ENCODE results near the gene DUSP16. TPM values are rescaled to one million over a fixed set of nuclear protein-coding genes. Genes with fewer than 3 reads are reported as not detected.

The DUSP16 gene
- total RNA-seq, 1 experiment from 2014 or later = 51.9 TPM

DNA sequence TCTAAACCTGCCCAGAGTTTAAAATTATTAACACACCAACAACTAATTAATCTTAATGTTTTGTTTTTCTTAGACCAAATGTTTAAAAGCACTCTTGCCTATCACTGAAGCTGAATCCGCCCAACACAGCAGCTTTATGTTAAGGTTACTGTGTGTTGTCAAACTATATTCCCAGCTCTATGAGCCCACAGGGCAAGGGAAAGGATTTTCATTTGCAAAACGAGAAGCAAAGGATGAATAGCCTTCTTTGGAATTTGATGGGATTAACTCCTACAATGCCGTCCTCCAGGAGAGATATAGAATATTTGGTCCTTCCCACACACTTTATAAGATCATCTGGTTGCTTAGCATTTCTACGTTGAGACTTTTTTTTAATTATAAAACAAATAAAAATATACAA lies 43.7 kb downstream of the DUSP16 start:
- no peaks in the 10 kb centered on the region for H3K27me3 Mint-ChIP-seq (ENCODE audit: low read depth)
- peaks cover 48% of the 10 kb centered on the region for H3K4me1 Mint-ChIP-seq
- DNase-seq (ENCODE audit: low spot score) (no peak), ATAC-seq (no peak; the same call in 1 of the 2 replicates)
- no peaks in the 10 kb centered on the region for H3K9me3 Mint-ChIP-seq
- CTCF ChIA-PET = interaction anchor here (1.7 kb wide), 1 partner anchor 15 kb away, joined by 9 read pairs; no protein-coding TSS in a partner anchor
- H3K4me3 Mint-ChIP-seq = no peak overlapping the region
- POLR2A ChIA-PET = interaction anchor here (0.7 kb wide), 1 partner anchor 20 kb away, joined by 3 read pairs; no protein-coding TSS in a partner anchor
- peak overlapping the region; percentile 19; the same call in 1 of the 2 replicates for H3K27ac Mint-ChIP-seq
- peaks cover 36% of the 10 kb centered on the region for H3K36me3 Mint-ChIP-seq
- TF ChIP-seq, protein P1, sequence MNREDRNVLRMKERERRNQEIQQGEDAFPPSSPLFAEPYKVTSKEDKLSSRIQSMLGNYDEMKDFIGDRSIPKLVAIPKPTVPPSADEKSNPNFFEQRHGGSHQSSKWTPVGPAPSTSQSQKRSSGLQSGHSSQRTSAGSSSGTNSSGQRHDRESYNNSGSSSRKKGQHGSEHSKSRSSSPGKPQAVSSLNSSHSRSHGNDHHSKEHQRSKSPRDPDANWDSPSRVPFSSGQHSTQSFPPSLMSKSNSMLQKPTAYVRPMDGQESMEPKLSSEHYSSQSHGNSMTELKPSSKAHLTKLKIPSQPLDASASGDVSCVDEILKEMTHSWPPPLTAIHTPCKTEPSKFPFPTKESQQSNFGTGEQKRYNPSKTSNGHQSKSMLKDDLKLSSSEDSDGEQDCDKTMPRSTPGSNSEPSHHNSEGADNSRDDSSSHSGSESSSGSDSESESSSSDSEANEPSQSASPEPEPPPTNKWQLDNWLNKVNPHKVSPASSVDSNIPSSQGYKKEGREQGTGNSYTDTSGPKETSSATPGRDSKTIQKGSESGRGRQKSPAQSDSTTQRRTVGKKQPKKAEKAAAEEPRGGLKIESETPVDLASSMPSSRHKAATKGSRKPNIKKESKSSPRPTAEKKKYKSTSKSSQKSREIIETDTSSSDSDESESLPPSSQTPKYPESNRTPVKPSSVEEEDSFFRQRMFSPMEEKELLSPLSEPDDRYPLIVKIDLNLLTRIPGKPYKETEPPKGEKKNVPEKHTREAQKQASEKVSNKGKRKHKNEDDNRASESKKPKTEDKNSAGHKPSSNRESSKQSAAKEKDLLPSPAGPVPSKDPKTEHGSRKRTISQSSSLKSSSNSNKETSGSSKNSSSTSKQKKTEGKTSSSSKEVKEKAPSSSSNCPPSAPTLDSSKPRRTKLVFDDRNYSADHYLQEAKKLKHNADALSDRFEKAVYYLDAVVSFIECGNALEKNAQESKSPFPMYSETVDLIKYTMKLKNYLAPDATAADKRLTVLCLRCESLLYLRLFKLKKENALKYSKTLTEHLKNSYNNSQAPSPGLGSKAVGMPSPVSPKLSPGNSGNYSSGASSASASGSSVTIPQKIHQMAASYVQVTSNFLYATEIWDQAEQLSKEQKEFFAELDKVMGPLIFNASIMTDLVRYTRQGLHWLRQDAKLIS (CRISPR knock-in tag; IDR thresholded peaks at IDR 0.05; ENCODE audit: borderline replicate concordance) = no peak
- TF ChIP-seq, protein P2, sequence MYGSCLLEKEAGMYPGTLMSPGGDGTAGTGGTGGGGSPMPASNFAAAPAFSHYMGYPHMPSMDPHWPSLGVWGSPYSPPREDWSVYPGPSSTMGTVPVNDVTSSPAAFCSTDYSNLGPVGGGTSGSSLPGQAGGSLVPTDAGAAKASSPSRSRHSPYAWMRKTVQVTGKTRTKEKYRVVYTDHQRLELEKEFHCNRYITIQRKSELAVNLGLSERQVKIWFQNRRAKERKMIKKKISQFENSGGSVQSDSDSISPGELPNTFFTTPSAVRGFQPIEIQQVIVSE (CRISPR knock-in tag; IDR thresholded peaks at IDR 0.05; ENCODE audit: borderline replicate concordance) = no peak
- TF ChIP-seq, protein P3, sequence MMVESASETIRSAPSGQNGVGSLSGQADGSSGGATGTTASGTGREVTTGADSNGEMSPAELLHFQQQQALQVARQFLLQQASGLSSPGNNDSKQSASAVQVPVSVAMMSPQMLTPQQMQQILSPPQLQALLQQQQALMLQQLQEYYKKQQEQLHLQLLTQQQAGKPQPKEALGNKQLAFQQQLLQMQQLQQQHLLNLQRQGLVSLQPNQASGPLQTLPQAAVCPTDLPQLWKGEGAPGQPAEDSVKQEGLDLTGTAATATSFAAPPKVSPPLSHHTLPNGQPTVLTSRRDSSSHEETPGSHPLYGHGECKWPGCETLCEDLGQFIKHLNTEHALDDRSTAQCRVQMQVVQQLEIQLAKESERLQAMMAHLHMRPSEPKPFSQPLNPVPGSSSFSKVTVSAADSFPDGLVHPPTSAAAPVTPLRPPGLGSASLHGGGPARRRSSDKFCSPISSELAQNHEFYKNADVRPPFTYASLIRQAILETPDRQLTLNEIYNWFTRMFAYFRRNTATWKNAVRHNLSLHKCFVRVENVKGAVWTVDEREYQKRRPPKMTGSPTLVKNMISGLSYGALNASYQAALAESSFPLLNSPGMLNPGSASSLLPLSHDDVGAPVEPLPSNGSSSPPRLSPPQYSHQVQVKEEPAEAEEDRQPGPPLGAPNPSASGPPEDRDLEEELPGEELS (CRISPR knock-in tag; IDR thresholded peaks at IDR 0.05) = no peak
- no peak for TF ChIP-seq ZNF396 (CRISPR knock-in tag; IDR thresholded peaks at IDR 0.05; ENCODE audit: borderline replicate concordance)
- no peak for TF ChIP-seq RORB (CRISPR knock-in tag; IDR thresholded peaks at IDR 0.05)
- TF ChIP-seq, protein P4, sequence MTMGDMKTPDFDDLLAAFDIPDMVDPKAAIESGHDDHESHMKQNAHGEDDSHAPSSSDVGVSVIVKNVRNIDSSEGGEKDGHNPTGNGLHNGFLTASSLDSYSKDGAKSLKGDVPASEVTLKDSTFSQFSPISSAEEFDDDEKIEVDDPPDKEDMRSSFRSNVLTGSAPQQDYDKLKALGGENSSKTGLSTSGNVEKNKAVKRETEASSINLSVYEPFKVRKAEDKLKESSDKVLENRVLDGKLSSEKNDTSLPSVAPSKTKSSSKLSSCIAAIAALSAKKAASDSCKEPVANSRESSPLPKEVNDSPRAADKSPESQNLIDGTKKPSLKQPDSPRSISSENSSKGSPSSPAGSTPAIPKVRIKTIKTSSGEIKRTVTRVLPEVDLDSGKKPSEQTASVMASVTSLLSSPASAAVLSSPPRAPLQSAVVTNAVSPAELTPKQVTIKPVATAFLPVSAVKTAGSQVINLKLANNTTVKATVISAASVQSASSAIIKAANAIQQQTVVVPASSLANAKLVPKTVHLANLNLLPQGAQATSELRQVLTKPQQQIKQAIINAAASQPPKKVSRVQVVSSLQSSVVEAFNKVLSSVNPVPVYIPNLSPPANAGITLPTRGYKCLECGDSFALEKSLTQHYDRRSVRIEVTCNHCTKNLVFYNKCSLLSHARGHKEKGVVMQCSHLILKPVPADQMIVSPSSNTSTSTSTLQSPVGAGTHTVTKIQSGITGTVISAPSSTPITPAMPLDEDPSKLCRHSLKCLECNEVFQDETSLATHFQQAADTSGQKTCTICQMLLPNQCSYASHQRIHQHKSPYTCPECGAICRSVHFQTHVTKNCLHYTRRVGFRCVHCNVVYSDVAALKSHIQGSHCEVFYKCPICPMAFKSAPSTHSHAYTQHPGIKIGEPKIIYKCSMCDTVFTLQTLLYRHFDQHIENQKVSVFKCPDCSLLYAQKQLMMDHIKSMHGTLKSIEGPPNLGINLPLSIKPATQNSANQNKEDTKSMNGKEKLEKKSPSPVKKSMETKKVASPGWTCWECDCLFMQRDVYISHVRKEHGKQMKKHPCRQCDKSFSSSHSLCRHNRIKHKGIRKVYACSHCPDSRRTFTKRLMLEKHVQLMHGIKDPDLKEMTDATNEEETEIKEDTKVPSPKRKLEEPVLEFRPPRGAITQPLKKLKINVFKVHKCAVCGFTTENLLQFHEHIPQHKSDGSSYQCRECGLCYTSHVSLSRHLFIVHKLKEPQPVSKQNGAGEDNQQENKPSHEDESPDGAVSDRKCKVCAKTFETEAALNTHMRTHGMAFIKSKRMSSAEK (CRISPR knock-in tag; IDR thresholded peaks at IDR 0.05; ENCODE audit: borderline replicate concordance) = no peak
- TF ChIP-seq, protein P5, sequence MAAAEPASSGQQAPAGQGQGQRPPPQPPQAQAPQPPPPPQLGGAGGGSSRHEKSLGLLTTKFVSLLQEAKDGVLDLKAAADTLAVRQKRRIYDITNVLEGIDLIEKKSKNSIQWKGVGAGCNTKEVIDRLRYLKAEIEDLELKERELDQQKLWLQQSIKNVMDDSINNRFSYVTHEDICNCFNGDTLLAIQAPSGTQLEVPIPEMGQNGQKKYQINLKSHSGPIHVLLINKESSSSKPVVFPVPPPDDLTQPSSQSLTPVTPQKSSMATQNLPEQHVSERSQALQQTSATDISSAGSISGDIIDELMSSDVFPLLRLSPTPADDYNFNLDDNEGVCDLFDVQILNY (CRISPR knock-in tag; IDR thresholded peaks at IDR 0.05) = no peak
- TF ChIP-seq IRF2 (CRISPR knock-in tag; IDR thresholded peaks at IDR 0.05; ENCODE audit: borderline replicate concordance, low read depth) = no peak
- TF ChIP-seq, protein P6, sequence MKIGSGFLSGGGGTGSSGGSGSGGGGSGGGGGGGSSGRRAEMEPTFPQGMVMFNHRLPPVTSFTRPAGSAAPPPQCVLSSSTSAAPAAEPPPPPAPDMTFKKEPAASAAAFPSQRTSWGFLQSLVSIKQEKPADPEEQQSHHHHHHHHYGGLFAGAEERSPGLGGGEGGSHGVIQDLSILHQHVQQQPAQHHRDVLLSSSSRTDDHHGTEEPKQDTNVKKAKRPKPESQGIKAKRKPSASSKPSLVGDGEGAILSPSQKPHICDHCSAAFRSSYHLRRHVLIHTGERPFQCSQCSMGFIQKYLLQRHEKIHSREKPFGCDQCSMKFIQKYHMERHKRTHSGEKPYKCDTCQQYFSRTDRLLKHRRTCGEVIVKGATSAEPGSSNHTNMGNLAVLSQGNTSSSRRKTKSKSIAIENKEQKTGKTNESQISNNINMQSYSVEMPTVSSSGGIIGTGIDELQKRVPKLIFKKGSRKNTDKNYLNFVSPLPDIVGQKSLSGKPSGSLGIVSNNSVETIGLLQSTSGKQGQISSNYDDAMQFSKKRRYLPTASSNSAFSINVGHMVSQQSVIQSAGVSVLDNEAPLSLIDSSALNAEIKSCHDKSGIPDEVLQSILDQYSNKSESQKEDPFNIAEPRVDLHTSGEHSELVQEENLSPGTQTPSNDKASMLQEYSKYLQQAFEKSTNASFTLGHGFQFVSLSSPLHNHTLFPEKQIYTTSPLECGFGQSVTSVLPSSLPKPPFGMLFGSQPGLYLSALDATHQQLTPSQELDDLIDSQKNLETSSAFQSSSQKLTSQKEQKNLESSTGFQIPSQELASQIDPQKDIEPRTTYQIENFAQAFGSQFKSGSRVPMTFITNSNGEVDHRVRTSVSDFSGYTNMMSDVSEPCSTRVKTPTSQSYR (CRISPR knock-in tag; IDR thresholded peaks at IDR 0.05) = no peak
- no peak for TF ChIP-seq TCF7 (CRISPR knock-in tag; IDR thresholded peaks at IDR 0.05; ENCODE audit: low read depth)
- TF ChIP-seq TEAD4 (CRISPR knock-in tag; IDR thresholded peaks at IDR 0.05) = no peak
- no peak for TF ChIP-seq NFE2L1 (CRISPR knock-in tag; IDR thresholded peaks at IDR 0.05)
- no peak for TF ChIP-seq CREB1 (CRISPR knock-in tag; IDR thresholded peaks at IDR 0.05)
- TF ChIP-seq, protein P7, sequence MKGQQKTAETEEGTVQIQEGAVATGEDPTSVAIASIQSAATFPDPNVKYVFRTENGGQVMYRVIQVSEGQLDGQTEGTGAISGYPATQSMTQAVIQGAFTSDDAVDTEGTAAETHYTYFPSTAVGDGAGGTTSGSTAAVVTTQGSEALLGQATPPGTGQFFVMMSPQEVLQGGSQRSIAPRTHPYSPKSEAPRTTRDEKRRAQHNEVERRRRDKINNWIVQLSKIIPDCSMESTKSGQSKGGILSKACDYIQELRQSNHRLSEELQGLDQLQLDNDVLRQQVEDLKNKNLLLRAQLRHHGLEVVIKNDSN (CRISPR knock-in tag; IDR thresholded peaks at IDR 0.05) = no peak
- TF ChIP-seq, protein P8, sequence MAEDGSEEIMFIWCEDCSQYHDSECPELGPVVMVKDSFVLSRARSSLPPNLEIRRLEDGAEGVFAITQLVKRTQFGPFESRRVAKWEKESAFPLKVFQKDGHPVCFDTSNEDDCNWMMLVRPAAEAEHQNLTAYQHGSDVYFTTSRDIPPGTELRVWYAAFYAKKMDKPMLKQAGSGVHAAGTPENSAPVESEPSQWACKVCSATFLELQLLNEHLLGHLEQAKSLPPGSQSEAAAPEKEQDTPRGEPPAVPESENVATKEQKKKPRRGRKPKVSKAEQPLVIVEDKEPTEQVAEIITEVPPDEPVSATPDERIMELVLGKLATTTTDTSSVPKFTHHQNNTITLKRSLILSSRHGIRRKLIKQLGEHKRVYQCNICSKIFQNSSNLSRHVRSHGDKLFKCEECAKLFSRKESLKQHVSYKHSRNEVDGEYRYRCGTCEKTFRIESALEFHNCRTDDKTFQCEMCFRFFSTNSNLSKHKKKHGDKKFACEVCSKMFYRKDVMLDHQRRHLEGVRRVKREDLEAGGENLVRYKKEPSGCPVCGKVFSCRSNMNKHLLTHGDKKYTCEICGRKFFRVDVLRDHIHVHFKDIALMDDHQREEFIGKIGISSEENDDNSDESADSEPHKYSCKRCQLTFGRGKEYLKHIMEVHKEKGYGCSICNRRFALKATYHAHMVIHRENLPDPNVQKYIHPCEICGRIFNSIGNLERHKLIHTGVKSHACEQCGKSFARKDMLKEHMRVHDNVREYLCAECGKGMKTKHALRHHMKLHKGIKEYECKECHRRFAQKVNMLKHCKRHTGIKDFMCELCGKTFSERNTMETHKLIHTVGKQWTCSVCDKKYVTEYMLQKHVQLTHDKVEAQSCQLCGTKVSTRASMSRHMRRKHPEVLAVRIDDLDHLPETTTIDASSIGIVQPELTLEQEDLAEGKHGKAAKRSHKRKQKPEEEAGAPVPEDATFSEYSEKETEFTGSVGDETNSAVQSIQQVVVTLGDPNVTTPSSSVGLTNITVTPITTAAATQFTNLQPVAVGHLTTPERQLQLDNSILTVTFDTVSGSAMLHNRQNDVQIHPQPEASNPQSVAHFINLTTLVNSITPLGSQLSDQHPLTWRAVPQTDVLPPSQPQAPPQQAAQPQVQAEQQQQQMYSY (CRISPR knock-in tag; IDR thresholded peaks at IDR 0.05) = no peak
- TF ChIP-seq KAT7 (CRISPR knock-in tag; IDR thresholded peaks at IDR 0.05; ENCODE audit: borderline replicate concordance) = no peak

All from WTC11 (cell line).